HEK293 (cell line): ENCODE measurements around the gene HOXD9.

ENCODE experiments used
- CTCF ChIP-seq: fragments of 450-650 bp; formaldehyde crosslinking; IDR thresholded peaks from 2 replicates; pipeline ENCODE4 v1.5.1; 2016; ENCODE audit warnings: missing biosample characterization, missing genetic modification characterization
- PRDM4 ChIP-seq: fragments of 450-650 bp; formaldehyde crosslinking; IDR thresholded peaks from 2 replicates; pipeline ENCODE4 v1.5.1; 2017; ENCODE audit warnings: missing biosample characterization, missing genetic modification characterization
- SETDB1 ChIP-seq: IDR thresholded peaks from one replicate; pipeline ENCODE4 v1.6.1; 2017; ENCODE audit warnings: mild to moderate bottlenecking, low read length, moderate library complexity, mixed read lengths; ENCODE audit not compliant: insufficient read length
- SP2 ChIP-seq: fragments of 450-650 bp; formaldehyde crosslinking; IDR thresholded peaks from 2 replicates; pipeline ENCODE4 v1.5.1; 2016; ENCODE audit warnings: missing biosample characterization, missing genetic modification characterization
- YY1 ChIP-seq: fragments of 450-650 bp; formaldehyde crosslinking; IDR thresholded peaks from 2 replicates; pipeline ENCODE4 v1.5.1; 2018; ENCODE audit warnings: missing biosample characterization, missing genetic modification characterization
- ZBTB26 ChIP-seq: fragments of 450-650 bp; formaldehyde crosslinking; optimal IDR thresholded peaks from 2 replicates; pipeline ENCODE3; 2016; ENCODE audit warnings: missing biosample characterization, mild to moderate bottlenecking, missing genetic modification characterization
- ZFP37 ChIP-seq: fragments of 450-650 bp; formaldehyde crosslinking; IDR thresholded peaks from 2 replicates; pipeline ENCODE4 v1.5.1; 2016; ENCODE audit warnings: missing biosample characterization, missing genetic modification characterization
- ZNF138 ChIP-seq: fragments of 450-650 bp; formaldehyde crosslinking; IDR thresholded peaks from 2 replicates; pipeline ENCODE4 v1.5.1; 2016; ENCODE audit warnings: missing biosample characterization, missing genetic modification characterization, borderline replicate concordance
- ZNF223 ChIP-seq: fragments of 450-650 bp; formaldehyde crosslinking; IDR thresholded peaks from 2 replicates; pipeline ENCODE4 v1.5.1; 2016; ENCODE audit warnings: missing biosample characterization, missing genetic modification characterization
- ZNF24 ChIP-seq: fragments of 450-650 bp; formaldehyde crosslinking; IDR thresholded peaks from 2 replicates; pipeline ENCODE4 v1.5.1; 2016; ENCODE audit warnings: missing biosample characterization, missing genetic modification characterization
- ZNF501 ChIP-seq: fragments of 450-650 bp; formaldehyde crosslinking; IDR thresholded peaks from 2 replicates; pipeline ENCODE4 v1.5.1; 2016; ENCODE audit warnings: missing biosample characterization, missing genetic modification characterization
- ZNF510 ChIP-seq: fragments of 450-650 bp; formaldehyde crosslinking; IDR thresholded peaks from 2 replicates; pipeline ENCODE4 v1.5.1; 2018; ENCODE audit warnings: mild to moderate bottlenecking, missing genetic modification characterization, missing biosample characterization; ENCODE audit not compliant: insufficient replicate concordance
- ZNF514 ChIP-seq: fragments of 450-650 bp; formaldehyde crosslinking; IDR thresholded peaks from 2 replicates; pipeline ENCODE4 v1.5.1; 2016; ENCODE audit warnings: missing biosample characterization, missing genetic modification characterization

- TF ChIP-seq YY1 (tag by site-specific recombination) (no peak), CTCF (tag by site-specific recombination) (no peak), ZNF138 (tag by site-specific recombination) (no peak), PRDM4 (tag by site-specific recombination) (no peak), ZNF501 (tag by site-specific recombination) (no peak), ZNF514 (no peak), SETDB1 (no peak), ZNF223 (tag by site-specific recombination) (no peak), ZNF510 (no peak), ZFP37 (tag by site-specific recombination) (no peak), ZNF24 (no peak), SP2 (tag by site-specific recombination) (no peak), ZBTB26 (tag by site-specific recombination) (no peak)
Measured at GRCh38 chr2:176128172-176128981, 5.9 kb downstream of the HOXD9 start.
